Head of caudate nucleus (tissue), 42 donors: ENCODE measurements around the gene GNAT3.

Experiments
- DNase-seq, 42 donors: peaks; one replicate each; pipeline versions ENCODE4 v3.0.0 to v3.0.0-alpha.2; 2020 to 2021; ENCODE audit warnings: mixed read lengths in 7 of 42
- intact Hi-C: fragments of 100-400 bp; cut with DNase I; formaldehyde crosslinking; loops from one replicate; pipeline ENCODE4 v1.15.0; 2022

Gene GNAT3

DNA sequence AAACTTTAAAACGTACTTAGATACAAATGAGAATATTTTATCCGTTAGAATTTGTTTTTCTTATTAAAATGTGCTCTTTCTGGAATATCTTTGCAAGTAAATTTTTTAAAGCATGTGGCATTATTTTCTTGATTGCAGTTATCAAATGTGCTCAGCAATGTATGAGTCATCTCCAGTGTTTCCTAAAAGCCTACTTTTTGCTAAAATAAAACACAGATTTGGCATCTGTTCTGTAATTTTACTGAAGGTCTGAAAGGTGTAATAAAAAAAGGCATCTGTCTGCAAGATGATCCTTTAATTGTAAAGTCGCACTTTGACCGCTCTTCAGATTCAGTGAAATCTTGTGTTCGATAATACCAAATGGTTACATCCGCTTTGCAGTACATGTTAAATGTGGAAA is 3.4 kb downstream of the GNAT3 start:
- no peak for DNase-seq
- intact Hi-C loops: no loop called here

DNA sequence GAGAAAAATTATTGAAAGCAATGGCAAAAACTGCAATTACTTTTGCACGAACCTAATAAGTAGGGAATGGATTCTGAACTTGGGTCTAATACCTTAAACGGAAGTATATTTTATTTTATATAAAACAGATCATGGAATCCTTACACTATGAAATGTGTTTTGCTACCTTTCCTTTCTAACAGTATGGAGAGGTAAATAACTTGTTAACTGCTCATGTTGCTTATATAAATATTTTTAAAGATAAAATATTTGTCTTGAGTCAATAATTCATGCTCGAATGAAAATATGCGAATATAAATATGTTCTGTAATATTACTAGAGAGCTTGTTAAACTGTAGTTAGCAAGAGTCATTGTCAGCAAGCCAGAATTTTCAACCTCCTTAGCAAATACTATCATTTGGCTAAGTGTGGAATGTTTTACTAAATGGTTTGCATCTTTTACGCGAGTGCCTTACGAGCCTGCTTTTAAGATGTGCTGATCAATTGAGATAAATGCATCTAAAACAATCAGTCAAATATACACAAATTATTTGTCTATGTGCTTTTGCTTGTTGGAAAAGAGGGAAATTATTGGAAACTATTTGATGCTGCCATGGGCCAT is 5.9 kb downstream of the GNAT3 start:
- intact Hi-C loops: no loop called here
- no peak for DNase-seq

DNA sequence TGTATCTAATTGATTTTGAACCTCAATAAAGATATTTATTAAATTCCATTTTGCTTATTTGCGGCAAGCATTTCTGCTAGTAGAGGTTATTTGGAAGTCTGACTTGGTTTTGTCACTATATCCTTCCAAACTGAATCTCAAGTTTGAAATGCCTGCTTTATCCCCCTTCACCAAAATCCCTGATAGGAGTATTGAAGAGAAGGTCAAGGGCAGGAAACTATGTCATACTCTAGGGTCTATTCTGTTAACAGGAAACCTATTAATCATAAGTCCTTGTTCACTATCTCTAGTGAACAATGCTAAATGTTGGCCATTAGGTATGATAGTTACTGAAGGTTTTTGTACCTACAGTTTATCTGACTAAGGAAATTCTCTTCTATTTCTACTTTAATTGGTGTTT is 11.5 kb downstream of the GNAT3 start:
- intact Hi-C loops: no loop called here
- DNase-seq: no peak

DNA sequence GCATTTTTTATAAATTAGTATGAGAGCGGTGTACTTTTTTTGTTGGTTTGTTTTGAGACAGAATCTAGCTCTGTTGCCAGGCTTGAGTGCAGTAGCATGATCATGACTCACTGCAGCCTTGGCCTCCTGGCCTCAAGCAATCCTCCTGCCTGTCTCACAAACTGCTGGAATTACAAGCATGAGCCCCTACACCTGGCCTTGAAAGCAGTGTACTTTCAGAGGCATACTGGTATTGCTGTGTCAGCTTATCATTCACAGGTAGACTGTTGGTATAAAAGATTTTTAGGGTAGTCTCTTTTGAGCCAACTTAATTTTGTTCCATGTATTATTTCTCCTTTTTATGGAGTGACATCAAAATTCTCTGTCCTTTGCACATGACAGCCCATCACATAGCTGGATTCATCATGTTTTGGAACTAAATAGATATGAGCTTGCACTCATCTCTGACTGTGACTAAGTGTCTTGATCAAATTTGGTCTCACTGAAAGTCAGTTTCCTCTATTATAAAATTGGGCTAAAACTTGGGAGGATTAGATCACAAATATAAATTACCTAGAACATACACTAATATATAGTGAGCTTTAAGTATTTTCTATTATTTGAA is 12.4 kb downstream of the GNAT3 start:
- no peak for DNase-seq
- intact Hi-C loops: no loop called here

DNA sequence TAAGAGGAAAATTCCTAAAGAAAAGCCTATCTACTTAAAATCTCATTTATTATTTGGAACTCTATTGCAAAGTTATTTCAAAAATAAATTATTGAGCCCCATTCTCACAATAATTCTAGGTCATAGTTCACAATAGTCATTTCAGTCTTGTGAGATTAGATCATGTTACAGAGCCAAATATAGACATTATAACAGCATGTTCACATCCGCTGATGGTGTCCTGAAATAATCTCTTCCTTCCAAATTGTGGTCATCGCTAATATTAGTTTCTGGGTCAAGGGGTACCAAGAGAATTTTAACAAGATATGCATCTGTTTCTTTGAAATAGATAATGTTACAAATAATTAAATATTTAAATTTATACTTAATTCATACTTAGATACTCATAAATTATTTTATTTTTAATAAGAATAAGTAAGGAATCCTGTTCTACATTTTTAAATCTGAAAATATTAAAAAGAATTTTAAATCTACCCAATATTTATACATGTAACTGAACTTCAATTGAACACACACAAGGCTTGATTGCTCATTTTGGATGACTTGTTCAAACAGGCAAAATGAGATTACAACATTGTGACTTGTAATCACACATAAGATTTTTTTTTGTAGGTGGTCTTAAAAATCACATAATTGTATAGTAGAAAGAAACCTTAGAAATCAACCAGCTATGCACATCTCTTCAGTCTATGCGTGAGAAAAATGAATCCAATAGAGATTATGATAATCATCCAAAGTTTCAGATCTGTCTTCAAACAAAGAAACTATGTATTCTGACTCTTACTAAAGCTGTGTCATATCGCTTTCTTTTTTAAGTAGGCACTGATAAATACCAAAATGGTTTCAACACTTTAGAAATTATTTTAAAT is 13.1 kb downstream of the GNAT3 start:
- no peak for DNase-seq
- intact Hi-C loops: no loop called here

DNA sequence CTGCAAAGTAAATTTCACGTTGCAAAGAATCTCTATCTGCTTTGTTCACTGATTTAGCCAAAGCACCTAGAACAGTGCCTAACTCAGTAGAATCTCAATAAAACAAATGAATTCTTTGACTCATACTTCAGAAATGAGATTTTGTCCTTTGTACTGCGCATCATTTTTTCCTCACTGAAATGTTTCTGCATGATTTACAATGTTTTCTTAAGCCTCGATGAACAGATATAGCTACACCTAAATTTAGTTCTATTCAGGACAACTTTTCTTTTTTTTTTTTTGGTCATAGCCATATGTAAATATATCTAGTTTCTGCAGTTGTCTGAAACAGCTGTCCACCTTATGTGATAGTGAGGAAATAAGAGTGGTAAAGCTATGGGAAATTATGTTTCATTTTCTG is 15.3 kb downstream of the GNAT3 start:
- intact Hi-C loops: no loop called here
- DNase-seq: no peak

DNA sequence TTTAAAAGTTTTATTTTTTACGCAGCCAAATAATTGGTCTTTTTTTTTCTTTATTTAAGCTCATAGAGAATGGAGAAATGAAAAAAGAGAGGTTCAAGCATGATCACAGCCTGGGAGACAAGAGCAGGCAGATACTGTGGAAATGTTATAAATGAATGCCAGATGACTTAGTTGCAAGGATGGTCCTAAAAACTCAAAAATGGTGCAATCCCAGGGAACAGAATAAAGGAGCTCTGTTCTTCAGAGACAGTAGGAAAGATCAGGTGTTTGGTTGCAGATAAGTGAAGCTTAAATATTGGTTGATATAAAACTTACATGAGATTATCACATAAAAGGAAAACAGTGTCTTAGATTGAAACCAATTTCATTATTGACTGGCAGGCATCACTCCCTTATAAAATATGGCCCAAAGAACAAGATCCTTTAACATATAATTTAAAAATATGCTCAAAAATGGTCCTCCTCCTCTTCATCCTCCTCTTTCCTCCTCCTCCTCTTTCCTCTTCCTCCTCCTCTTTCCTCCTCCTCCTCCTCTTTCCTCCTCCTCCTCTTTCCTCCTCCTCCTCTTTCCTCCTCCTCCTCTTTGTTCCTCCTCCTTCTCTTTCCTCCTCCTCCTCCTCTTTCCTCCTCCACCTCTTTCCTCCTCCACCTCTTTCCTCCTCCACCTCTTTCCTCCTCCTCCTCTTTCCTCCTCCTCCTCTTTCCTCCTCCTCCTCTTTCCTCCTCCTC is 18.6 kb downstream of the GNAT3 start:
- no peak for DNase-seq
- intact Hi-C loops: no loop called here

DNA sequence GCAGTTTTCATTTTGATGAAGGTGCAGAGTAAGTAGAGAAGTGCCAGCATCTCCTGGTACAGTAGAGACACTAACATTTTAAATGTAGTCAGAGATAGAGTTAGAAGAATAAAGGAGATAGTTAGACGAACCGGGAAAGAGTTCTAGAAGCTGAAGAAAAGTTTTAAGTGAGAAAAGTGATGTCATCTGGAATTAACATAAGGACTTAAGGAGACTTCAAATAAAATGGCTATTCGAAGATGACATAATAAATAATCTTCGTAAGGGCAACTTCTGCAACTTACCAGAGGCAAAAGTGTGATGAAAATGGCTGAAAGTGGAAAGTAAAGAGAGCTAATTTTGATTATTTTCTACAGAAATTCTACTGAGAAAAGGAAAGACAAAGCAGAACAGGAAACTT is 20.4 kb downstream of the GNAT3 start:
- intact Hi-C loops: no loop called here
- DNase-seq: no peak

DNA sequence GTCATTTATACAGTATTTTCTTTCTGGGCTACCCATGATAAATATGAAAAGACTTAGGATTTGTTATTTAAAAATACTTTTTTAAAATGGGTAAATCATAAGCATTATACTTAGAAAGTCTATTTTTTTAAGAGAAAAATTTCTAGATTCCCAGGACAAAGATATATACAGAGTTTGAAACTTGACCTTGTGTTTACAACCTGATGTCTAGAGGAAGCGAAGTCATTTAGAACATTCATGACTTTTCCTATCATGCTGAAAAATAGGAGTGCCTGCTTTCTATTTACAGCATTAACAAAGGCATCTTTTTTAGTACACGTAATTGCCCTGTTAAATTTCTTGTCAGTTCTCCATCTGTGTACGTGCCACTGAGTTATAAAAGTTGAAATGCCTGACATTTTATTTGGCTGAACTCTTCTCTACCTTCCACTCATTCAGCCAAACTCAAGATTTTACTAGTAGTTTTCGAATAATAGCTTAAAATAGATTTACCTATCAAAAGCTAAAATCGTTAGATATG is 23.0 kb downstream of the GNAT3 start:
- no peak for DNase-seq
- intact Hi-C loops: no loop called here

DNA sequence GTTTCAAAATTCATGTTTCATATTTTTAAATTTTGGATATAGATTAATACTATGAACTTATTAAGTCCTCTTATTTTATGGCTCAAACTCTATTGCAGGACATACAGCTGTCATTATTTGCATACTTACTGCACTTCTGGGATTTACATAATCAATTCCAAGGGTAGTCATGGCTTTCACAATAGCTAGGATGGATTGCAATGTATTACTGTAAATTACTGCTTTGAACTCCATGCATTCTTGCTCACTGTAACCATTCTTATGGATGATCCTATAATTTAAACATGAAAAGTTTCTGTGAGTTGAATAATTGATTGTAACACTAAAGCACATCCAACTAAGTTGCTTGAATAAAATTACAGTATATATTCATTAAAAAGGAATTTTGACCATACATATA is 23.5 kb downstream of the GNAT3 start:
- intact Hi-C loops: no loop called here
- DNase-seq: no peak

DNA sequence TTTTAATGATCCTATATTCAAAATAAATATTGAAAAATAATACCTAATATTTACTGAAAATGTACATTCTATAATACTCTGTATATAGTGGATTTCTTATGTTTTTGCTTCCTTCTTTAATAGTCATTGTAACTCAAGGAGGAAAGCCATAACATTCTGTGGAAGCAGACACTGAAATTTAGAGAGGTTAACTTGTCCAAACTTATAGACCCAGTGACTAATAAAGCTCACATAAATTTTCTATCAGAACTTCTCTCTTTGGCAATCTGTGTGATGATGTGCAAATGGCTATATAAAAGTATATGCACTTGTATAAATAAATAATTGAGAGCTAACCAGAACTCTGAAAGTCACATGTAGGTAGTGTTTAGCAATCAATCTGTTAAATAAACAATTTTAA is 26.1 kb downstream of the GNAT3 start:
- intact Hi-C loops: no loop called here
- DNase-seq: no peak

DNA sequence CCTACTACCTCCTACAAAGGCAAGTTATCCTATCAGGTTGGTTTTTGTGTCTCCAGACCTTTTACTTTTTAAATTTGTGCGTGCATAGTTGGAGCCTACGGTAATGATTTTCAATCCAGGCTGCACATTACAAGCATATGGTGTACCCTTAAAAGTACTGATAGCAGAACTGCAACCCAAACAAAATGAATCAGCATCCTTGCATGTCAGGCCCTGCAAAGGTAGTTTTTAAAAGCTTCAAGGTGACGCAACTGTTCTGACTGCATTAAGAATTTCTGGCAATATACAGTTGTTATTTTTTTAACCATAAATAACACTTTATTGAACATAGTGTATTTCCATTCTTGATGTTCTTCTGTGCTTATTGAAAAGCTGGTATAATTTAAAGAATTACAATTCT is 28.9 kb downstream of the GNAT3 start:
- no peak for DNase-seq
- intact Hi-C loops: no loop called here

DNA sequence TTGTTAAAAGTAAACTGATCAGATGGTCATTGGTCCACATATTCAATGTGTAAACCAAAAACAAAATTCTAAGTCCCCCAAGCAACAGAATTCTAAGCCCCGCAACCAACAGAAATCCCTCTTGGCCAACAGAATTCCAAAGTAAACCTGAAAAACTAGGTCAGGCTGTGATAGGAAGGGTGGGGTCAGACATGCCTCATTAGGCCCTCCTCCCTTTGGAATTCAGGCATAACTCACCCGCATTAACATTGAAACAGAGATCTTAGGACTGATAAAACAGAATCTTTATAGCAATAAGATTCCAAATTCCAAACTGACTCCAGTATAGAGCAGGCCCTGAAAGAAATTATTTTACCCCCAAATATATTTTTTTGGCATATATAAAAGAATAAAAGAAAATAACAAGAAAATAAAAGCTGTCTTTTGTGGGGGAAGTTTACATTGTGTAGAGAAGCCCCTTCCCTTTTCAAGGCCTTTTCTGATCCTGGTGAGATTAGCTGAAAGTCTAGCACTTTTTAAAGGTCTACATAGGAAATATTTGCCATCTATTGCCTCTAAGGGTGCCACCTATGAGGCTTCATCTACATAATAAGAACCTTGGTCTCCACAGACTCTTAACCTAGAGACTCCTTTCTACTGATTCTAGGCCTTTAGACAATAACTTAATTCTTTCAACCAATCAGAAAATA is 30.5 kb downstream of the GNAT3 start:
- intact Hi-C loops: no loop called here
- DNase-seq: no peak

DNA sequence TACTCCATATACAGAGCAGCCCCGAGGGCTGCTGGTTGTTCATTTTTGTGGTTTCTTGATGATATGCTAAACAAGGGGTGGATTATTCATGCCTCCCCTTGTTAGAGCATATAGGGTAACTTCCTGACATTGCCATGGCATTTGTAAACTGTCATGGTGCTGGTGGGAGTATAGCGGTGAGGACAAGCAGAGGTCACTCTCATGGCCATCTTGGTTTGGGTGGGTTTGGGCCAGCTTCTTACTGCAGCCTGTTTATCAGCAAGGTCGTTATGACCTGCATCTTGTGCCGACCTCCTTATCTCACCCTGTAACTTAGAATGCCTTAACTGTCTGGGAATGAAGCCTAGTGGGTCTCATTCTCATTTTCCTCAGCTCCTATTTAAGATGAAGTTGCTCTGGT is 31.3 kb downstream of the GNAT3 start:
- intact Hi-C loops: no loop called here
- DNase-seq: no peak

DNA sequence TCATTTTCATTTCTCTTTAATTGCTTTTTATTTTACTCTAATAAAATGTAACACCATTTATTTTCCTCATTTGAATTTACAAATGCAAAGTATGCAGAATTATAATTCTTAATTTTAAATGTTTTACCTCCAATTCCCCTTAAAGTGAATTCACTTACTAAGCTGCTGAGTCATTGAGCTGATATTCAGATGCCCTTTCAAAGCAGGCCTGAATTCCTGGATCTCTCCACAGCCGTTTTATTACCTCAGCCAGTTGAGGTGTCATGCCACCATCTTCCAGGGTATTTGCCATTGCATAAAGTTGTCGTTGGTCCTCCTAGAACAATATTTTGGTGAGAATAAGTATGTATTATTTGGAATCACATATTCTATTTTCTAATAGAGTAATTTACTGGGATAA is 33.2 kb downstream of the GNAT3 start:
- intact Hi-C loops: no loop called here
- DNase-seq: no peak

DNA sequence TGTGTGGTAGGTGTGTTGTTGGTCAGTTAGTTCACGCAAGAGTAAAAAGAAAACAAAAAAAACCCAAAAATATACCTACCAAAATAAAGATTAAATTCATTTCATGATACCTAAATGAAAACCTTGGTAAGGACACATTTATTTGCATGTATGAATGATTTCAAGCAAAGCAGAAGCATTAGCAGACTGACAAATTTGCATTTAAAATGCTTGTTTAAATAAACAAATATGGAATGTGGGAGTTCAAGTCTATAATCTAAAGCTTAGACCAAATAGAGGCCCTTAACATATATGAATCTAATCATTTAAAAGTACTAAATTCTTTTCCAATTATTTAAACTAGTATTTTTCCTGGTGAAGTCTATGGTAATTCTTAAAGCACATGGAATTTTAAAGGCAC is 35.8 kb downstream of the GNAT3 start:
- intact Hi-C loops: no loop called here
- no peak for DNase-seq

DNA sequence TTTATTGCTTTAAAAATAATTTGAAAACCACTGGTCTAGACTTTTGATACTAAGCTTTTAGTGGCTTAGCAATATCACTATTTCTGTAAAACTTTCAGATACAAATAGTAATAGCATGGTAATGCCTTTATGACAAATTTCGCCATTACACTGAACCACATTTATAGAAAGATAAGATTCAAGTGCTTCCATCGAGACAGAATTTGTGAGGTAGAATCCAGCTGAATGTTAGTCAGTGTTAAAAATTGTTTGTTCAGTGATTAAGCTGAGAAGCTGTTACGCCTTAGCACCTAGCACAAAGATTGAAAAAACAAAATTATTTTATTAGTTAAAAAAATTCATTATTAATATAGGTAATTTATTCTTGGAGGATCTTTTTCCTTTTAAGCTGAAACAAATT is 36.5 kb downstream of the GNAT3 start:
- no peak for DNase-seq

DNA sequence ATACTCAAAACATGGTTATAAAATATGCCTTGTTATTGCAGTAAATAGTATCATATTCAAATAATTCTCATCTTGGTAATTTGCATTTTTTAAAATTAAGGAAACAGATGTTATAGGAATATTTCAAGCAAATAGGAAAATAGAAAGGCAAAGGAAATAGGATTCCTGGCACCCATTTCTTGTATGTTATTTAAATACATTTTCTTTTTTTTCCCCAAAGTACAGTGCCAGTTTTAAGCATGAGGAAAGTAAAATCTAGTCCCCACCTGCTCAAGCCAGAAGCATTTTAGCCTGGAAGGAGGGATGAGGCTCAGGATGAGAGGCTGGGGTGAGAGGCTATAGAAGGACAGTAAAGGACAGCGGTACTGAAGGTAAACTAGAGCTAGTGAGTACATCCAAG is 38.1 kb downstream of the GNAT3 start:
- intact Hi-C loops: no loop called here
- no peak for DNase-seq

More for the DNA sequence above, 36.5 kb downstream of the GNAT3 start:
- intact Hi-C loops: no loop called here

DNA sequence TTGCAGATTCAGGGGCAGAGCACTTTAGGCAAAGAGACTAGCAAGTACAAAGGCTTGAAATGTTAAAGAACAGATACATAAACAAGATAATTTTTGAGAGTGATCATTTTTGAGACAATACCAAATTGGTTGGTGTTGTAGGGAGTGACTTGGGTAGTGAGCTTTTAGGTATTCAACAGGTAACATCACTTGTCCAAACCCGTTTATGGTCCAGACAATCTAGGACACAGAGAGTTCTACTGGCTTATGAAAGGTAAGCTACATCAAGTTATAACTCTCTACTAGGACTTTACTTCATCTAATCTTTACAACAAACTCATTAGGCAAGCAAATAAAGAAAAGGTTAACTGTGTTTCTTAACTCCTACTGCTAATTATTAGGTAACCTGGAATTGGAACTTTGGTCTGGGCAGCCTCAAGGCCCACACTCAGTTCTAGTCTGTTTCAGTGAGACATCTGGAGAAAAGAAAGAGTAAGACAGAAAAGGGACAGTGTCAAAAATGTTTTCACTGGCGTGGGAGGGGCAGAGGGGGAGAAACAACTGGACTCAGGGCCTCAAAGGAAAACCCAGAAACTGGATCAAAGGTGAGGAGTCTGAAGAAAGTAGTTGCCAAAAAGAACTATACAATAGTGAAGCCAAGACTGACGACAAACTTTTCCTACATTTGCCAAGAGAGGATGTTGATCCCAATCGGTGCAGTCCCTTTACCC is 39.2 kb downstream of the GNAT3 start:
- intact Hi-C loops: no loop called here
- no peak for DNase-seq
